Osteocyte (in vitro differentiated cells): Measurements from ENCODE around the gene DGCR8. TPM values are rescaled to one million over a fixed set of nuclear protein-coding genes. Genes with fewer than 3 reads are reported as not detected.

Experiments
- DNase-seq: peaks from one replicate; pipeline ENCODE4 v3.0.0; 2021; ENCODE audit warnings: mixed read lengths; ENCODE audit not compliant: unreplicated experiment; ENCODE audit errors: extremely low spot score
- H3K27ac Mint-ChIP-seq: one replicate; pipeline ENCODE4 v1.8.0; 2021; ENCODE audit warnings: mild to moderate bottlenecking, mixed read lengths; ENCODE audit not compliant: unreplicated experiment
- H3K27me3 Mint-ChIP-seq: one replicate; pipeline ENCODE4 v1.8.0; 2021; ENCODE audit warnings: mixed read lengths; ENCODE audit not compliant: unreplicated experiment
- H3K36me3 Mint-ChIP-seq: one replicate; pipeline ENCODE4 v1.8.0; 2021; ENCODE audit warnings: mixed read lengths; ENCODE audit not compliant: unreplicated experiment
- H3K4me1 Mint-ChIP-seq: one replicate; pipeline ENCODE4 v1.8.0; 2021; ENCODE audit warnings: mixed read lengths; ENCODE audit not compliant: unreplicated experiment
- H3K4me3 Mint-ChIP-seq: one replicate; pipeline ENCODE4 v1.8.0; 2021; ENCODE audit warnings: mild to moderate bottlenecking, moderate library complexity, mixed read lengths; ENCODE audit not compliant: unreplicated experiment
- H3K9me3 Mint-ChIP-seq: one replicate; pipeline ENCODE4 v1.8.0; 2021; ENCODE audit warnings: mixed read lengths; ENCODE audit not compliant: unreplicated experiment
- total RNA-seq: library from RNA; stranded (reverse); gene quantifications from 2 replicates; pipeline ENCODE4 v1.2.1, GENCODE V29; 2021
- TF ChIP-seq, protein P1 (sequence below): fragments of 200-600 bp; sonication (generic); IDR thresholded peaks from 2 replicates; pipeline ENCODE4 v1.5.0; 2021; ENCODE audit warnings: antibody characterized with exemption, mild to moderate bottlenecking, moderate library complexity

Gene DGCR8
- total RNA-seq, 1 donor from 2014 or later, result 45.1 TPM

DNA sequence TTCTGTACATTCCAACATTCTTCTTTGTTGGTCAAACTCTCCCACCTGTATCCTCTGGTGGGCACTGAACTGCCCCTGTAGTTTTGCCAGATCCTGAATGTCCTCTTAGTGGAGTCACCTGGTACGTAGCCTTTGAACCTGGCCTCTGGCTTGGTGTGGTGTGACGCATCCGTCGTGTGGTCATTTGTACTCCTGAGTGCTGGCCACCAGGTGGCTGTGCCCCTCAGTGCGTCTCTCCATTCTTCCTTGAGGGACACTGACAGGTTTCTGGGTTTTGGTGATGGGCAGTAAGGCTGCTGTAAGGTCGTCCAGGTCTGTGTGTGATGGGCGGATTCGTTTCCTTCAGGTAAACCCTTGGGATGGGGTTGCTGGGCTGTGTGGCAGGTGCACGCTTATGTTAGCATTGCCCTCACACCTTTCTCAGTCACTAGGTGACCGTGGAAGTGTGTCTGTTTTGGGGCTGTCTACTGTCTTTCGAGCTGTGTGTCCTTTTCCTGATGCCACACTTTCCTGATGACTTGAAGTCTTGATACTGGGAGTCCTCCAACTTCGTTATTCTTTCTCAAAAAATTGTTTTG lies 22.3 kb downstream of the DGCR8 start:
- H3K4me3 Mint-ChIP-seq, result no peak overlapping the region
- no peak overlapping the region for H3K27ac Mint-ChIP-seq
- H3K9me3 Mint-ChIP-seq, result no peaks in the 10 kb centered on the region
- TF ChIP-seq, protein P1, sequence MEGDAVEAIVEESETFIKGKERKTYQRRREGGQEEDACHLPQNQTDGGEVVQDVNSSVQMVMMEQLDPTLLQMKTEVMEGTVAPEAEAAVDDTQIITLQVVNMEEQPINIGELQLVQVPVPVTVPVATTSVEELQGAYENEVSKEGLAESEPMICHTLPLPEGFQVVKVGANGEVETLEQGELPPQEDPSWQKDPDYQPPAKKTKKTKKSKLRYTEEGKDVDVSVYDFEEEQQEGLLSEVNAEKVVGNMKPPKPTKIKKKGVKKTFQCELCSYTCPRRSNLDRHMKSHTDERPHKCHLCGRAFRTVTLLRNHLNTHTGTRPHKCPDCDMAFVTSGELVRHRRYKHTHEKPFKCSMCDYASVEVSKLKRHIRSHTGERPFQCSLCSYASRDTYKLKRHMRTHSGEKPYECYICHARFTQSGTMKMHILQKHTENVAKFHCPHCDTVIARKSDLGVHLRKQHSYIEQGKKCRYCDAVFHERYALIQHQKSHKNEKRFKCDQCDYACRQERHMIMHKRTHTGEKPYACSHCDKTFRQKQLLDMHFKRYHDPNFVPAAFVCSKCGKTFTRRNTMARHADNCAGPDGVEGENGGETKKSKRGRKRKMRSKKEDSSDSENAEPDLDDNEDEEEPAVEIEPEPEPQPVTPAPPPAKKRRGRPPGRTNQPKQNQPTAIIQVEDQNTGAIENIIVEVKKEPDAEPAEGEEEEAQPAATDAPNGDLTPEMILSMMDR, result no peak
- no peaks in the 10 kb centered on the region for H3K4me1 Mint-ChIP-seq
- no peaks in the 10 kb centered on the region for H3K27me3 Mint-ChIP-seq
- no peak for DNase-seq
- H3K36me3 Mint-ChIP-seq, result peaks cover 40% of the 10 kb centered on the region

DNA sequence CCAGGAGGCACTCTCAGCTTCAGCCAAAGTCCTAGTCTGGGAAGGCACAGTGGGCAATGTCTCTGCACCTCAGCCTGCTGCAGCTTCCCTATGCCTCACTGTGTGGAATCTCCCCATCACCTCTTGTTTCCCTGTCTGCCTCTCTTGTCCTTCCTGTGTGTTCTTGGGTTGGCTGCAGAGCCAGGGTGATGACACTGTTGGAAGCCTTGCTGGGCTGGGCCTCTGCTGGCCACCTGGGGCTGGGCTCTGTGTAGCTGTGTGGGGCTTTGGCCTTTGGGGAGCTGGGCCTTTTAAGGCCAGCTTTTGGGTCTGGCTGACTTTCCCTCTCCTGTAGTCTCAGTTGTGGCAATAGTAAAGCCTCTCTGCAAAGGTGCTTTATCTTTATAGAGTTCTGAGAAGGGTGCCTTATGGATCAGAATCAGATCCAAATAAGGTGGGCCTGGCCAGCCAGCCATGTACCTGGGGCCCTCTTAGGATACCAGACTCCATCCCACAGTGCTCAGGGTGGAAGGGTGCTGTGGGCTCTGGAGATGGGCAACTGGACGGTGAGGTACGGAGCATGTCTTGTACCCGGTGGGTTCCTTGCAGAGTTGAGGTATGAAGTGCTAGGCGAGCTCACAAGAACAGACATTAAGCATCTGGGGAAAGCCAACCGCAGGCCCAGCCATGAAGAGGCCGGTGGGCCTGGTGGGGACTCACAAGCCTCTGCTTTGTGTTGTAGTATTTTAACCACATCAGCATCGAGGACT lies 25.6 kb downstream of the DGCR8 start:
- DNase-seq, result no peak
- Mint-ChIP-seq H3K27me3 (no peaks in the 10 kb centered on the region), H3K9me3 (no peaks in the 10 kb centered on the region), H3K27ac (no peak overlapping the region), H3K4me3 (no peak overlapping the region), H3K36me3 (peaks cover 29% of the 10 kb centered on the region), H3K4me1 (no peaks in the 10 kb centered on the region)
- TF ChIP-seq, protein P1, result no peak

DNA sequence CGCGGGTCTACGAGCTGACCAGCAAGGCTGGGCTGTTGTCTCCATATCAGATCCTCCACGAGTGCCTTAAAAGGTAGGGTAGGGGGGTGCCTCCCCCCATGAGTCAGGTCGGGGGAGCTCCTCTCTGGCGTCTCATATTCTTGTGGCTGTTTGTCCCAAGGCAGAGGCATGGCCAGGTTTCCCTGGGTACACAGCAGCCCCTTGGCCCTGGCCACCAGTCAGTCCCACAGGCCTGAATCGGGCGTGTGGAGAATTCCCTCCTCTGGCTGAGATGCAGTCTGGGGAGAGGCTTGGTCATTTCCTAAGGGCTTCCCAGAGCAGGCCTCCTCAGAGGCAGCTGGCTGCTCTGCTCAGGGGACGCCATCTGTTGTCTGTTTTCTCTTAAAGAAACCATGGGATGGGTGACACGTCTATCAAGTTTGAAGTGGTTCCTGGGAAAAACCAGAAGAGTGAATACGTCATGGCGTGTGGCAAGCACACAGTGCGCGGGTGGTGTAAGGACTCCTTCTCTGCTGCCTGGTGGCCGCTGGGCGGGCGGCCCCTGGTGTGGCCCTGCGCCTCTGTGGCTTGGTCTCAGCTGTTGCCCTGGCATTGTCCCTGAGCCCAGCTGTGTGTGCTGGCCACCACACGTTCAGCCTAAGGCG lies 26.3 kb downstream of the DGCR8 start:
- TF ChIP-seq, protein P1, result no peak
- Mint-ChIP-seq H3K27me3 (no peaks in the 10 kb centered on the region), H3K4me1 (no peaks in the 10 kb centered on the region), H3K27ac (no peak overlapping the region), H3K9me3 (no peaks in the 10 kb centered on the region), H3K4me3 (no peak overlapping the region), H3K36me3 (peaks cover 29% of the 10 kb centered on the region)
- no peak for DNase-seq

DNA sequence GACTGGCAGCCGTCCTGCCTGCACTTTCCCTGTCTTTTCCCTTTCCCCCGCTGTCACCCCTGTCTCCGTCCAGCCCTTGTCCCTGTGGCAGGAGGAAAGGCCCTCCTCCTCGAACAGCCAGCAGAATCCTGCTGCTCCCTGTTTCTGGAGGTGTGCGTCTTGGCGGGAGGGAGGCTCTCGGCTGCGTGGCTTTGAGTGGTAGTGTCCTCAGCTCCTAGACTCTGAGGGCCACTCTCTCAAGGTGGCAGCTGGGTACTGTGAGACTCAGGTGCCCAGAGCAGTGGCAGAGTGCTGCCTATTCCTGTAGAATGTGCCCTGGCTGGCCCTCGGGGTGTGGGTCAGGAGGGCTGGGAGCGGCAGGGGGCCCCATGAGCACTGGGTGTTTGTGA lies 26.8 kb downstream of the DGCR8 start:
- no peaks in the 10 kb centered on the region for H3K9me3 Mint-ChIP-seq
- H3K4me1 Mint-ChIP-seq, result no peaks in the 10 kb centered on the region
- TF ChIP-seq, protein P1, result no peak
- H3K36me3 Mint-ChIP-seq, result peaks cover 29% of the 10 kb centered on the region
- H3K4me3 Mint-ChIP-seq, result no peak overlapping the region
- H3K27ac Mint-ChIP-seq, result no peak overlapping the region
- H3K27me3 Mint-ChIP-seq, result no peaks in the 10 kb centered on the region
- no peak for DNase-seq

DNA sequence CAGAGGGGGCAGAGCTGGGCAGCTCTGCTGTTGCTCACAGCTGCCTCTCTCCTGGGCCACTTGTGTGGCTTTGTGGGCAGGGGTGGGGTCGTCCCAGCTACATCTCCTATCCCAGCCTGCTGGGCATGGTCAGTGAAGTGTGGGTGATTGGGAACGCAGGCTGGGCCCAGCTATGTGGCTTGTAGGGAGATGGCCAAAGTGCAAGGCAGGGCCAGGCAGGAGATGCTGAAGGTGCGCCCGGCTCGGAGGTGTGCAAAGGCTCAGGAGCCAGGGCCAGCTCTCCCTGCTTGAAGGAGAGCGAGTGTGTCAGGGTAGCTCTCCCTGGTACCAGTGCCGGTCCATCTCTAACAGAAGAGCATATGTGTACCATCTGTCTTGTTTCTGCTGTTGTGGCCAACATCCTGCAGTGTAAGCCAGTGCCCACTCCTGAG lies 27.4 kb downstream of the DGCR8 start:
- H3K4me1 Mint-ChIP-seq, result no peaks in the 10 kb centered on the region
- DNase-seq, result no peak
- H3K27ac Mint-ChIP-seq, result no peak overlapping the region
- H3K27me3 Mint-ChIP-seq, result no peaks in the 10 kb centered on the region
- H3K9me3 Mint-ChIP-seq, result no peaks in the 10 kb centered on the region
- peaks cover 26% of the 10 kb centered on the region for H3K36me3 Mint-ChIP-seq
- no peak overlapping the region for H3K4me3 Mint-ChIP-seq
- TF ChIP-seq, protein P1, result no peak
